Neural cell (in vitro differentiated cells): ENCODE measurements around the gene ZNF324B.

Source experiments
- EZH2 ChIP-seq: fragments of 200-600, 300-800 bp; shearing (Covaris generic), sonication (generic); IDR thresholded peaks from 2 replicates; pipeline ENCODE4 v1.6.1; 2014; ENCODE audit warnings: antibody characterized with exemption, low read length, borderline replicate concordance, mild to moderate bottlenecking; ENCODE audit not compliant: insufficient read depth, poor library complexity, severe bottlenecking
- POLR2AphosphoS5 ChIP-seq: IDR thresholded peaks from 2 replicates; pipeline ENCODE4 v1.6.1; 2012
- RAD21 ChIP-seq: fragments of 450-650 bp; conservative IDR thresholded peaks from 2 replicates; pipeline ENCODE4 v1.6.1; 2014; ENCODE audit warnings: antibody characterized with exemption, mild to moderate bottlenecking, moderate library complexity
- REST ChIP-seq: IDR thresholded peaks from 2 replicates; pipeline ENCODE4 v1.6.1; 2012; ENCODE audit warnings: borderline replicate concordance
- SMC3 ChIP-seq: fragments of 450-650 bp; conservative IDR thresholded peaks from 2 replicates; pipeline ENCODE4 v1.6.1; 2014; ENCODE audit warnings: antibody characterized with exemption, mild to moderate bottlenecking, moderate library complexity; ENCODE audit not compliant: poor library complexity
- TAF1 ChIP-seq: IDR thresholded peaks from 2 replicates; pipeline ENCODE4 v1.6.1; 2012; ENCODE audit warnings: low read depth
- TF ChIP-seq, protein P1 (sequence below): fragments of 450-650 bp; IDR thresholded peaks from 2 replicates; pipeline ENCODE4 v1.5.1; 2014; ENCODE audit warnings: antibody characterized with exemption, mild to moderate bottlenecking, moderate library complexity; ENCODE audit not compliant: poor library complexity, severe bottlenecking

DNA sequence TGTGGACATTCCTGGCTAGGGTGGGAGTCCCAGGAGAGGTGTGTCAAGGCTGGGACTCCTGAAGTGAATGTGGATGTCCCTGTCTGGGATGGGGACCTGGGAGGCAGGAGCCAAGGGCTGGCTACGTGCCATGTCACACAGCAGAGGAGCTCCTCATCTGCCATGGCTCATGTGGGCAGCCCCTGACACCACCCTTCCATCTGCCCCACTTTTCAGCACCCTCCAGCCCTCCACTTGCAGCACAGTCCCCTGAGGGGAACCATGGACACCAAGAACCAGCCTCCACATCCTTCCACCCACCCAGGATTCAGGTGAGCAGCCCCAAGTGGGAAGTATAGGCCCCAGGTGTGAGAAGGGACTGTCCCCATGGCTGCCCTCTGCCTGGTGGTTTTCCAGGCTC lies 26.4 kb downstream of the ZNF324B start:
- TF ChIP-seq, protein P1, sequence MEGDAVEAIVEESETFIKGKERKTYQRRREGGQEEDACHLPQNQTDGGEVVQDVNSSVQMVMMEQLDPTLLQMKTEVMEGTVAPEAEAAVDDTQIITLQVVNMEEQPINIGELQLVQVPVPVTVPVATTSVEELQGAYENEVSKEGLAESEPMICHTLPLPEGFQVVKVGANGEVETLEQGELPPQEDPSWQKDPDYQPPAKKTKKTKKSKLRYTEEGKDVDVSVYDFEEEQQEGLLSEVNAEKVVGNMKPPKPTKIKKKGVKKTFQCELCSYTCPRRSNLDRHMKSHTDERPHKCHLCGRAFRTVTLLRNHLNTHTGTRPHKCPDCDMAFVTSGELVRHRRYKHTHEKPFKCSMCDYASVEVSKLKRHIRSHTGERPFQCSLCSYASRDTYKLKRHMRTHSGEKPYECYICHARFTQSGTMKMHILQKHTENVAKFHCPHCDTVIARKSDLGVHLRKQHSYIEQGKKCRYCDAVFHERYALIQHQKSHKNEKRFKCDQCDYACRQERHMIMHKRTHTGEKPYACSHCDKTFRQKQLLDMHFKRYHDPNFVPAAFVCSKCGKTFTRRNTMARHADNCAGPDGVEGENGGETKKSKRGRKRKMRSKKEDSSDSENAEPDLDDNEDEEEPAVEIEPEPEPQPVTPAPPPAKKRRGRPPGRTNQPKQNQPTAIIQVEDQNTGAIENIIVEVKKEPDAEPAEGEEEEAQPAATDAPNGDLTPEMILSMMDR: no peak
- TF ChIP-seq SMC3: no peak
- no peak for TF ChIP-seq TAF1
- no peak for TF ChIP-seq POLR2AphosphoS5
- no peak for TF ChIP-seq RAD21
- TF ChIP-seq EZH2: no peak
- TF ChIP-seq REST: no peak
